Measurements from ENCODE around the gene SYPL2.
A peak's percentile ranks its signal among the peaks of the same experiment; 100 is the strongest.
"Not testable (repeated sequence)": the region's sequence is repeated elsewhere in the genome, so short reads cannot be mapped to it uniquely, and the experiment has no call there.

SYPL2 gene

GRCh38 chr1:109467301-109467777 is 993 bp downstream of the SYPL2 start:
- Histone ChIP-seq H3K36me3 (ENCODE audit: control insufficient read depth, insufficient read depth, low read length) (no peaks in the 10 kb centered on the region), H3K4me1 (ENCODE audit: control insufficient read depth, low read depth, low read length) (no peaks in the 10 kb centered on the region), H2BK120ac (ENCODE audit: low read depth, low read length) (no peak overlapping the region), H2BK5ac (ENCODE audit: low read length) (no peak overlapping the region), H3K4me3 (ENCODE audit: low read length) (no peak overlapping the region), H3K23ac (ENCODE audit: low read length) (no peak overlapping the region), H3K27me3 (ENCODE audit: insufficient read depth, low read length, poor library complexity) (peaks cover 23% of the 10 kb centered on the region), H3K18ac (ENCODE audit: low read length) (no peak overlapping the region), H2AK5ac (ENCODE audit: low read length) (no peak overlapping the region), H3K4ac (ENCODE audit: low read depth, low read length) (no peak overlapping the region), H4K5ac (ENCODE audit: low read length) (no peak overlapping the region), H3K79me1 (ENCODE audit: low read length) (no peaks in the 10 kb centered on the region), H4K8ac (ENCODE audit: low read depth, low read length) (no peak overlapping the region), H3K56ac (ENCODE audit: low read length) (peak overlapping the region; percentile 34), H3K9ac (ENCODE audit: low read length) (no peak overlapping the region), H2BK15ac (replicated peaks; ENCODE audit: low read depth) (no peak overlapping the region), H3K27ac (ENCODE audit: low read depth, low read length) (no peak overlapping the region), H3K79me2 (ENCODE audit: control insufficient read depth, insufficient read depth, low read length) (no peaks in the 10 kb centered on the region), H3K4me2 (ENCODE audit: low read length) (peak overlapping the region; percentile 38)
- DNase-seq: no peak
- WGBS (ENCODE audit: extremely low coverage, insufficient coverage, low lambda C conversion rate): no CpG with 5 or more reads among the region's 23 CpGs

- no peak overlapping the region for H2BK120ac ChIP-seq (ENCODE audit: low read depth, low read length)
- peaks cover 23% of the 10 kb centered on the region for H3K27me3 ChIP-seq (ENCODE audit: insufficient read depth, low read length, poor library complexity)
- H3K79me2 ChIP-seq (ENCODE audit: control insufficient read depth, insufficient read depth, low read length): no peaks in the 10 kb centered on the region
- H3K18ac ChIP-seq (ENCODE audit: low read length): no peak overlapping the region
- no peaks in the 10 kb centered on the region for H3K36me3 ChIP-seq (ENCODE audit: control insufficient read depth, insufficient read depth, low read length)
- no peak for DNase-seq
- H3K56ac ChIP-seq (ENCODE audit: low read length): no peak overlapping the region
- H3K79me1 ChIP-seq (ENCODE audit: low read length): no peaks in the 10 kb centered on the region
- no peak overlapping the region for H3K4me2 ChIP-seq (ENCODE audit: low read length)
- no peak overlapping the region for H2BK5ac ChIP-seq (ENCODE audit: low read length)
- H4K5ac ChIP-seq (ENCODE audit: low read length): no peak overlapping the region
- no peak overlapping the region for H4K8ac ChIP-seq (ENCODE audit: low read depth, low read length)
- H2AK5ac ChIP-seq (ENCODE audit: low read length): no peak overlapping the region
- no CpG with 5 or more reads among the region's 1 CpG for WGBS (ENCODE audit: extremely low coverage, insufficient coverage, low lambda C conversion rate)
- H3K27ac ChIP-seq (ENCODE audit: low read depth, low read length): no peak overlapping the region
- no peak overlapping the region for H3K23ac ChIP-seq (ENCODE audit: low read length)
- H3K4ac ChIP-seq (ENCODE audit: low read depth, low read length): no peak overlapping the region
- H3K4me1 ChIP-seq (ENCODE audit: control insufficient read depth, low read depth, low read length): no peaks in the 10 kb centered on the region
- no peak overlapping the region for H3K4me3 ChIP-seq (ENCODE audit: low read length)
- H3K9ac ChIP-seq (ENCODE audit: low read length): no peak overlapping the region
- no peak overlapping the region for H2BK15ac ChIP-seq (replicated peaks; ENCODE audit: low read depth)
Measured at GRCh38 chr1:109468061-109468460, 1.7 kb downstream of the SYPL2 start.

- no peak overlapping the region for H4K5ac ChIP-seq (ENCODE audit: low read length)
- no peaks in the 10 kb centered on the region for H3K79me2 ChIP-seq (ENCODE audit: control insufficient read depth, insufficient read depth, low read length)
- H2BK5ac ChIP-seq (ENCODE audit: low read length): no peak overlapping the region
- WGBS (ENCODE audit: extremely low coverage, insufficient coverage, low lambda C conversion rate): no CpG with 5 or more reads among the region's 2 CpGs
- H3K23ac ChIP-seq (ENCODE audit: low read length): no peak overlapping the region
- H3K4ac ChIP-seq (ENCODE audit: low read depth, low read length): no peak overlapping the region
- H3K27ac ChIP-seq (ENCODE audit: low read depth, low read length): no peak overlapping the region
- no peak for DNase-seq
- no peaks in the 10 kb centered on the region for H3K79me1 ChIP-seq (ENCODE audit: low read length)
- H2BK15ac ChIP-seq (replicated peaks; ENCODE audit: low read depth): no peak overlapping the region
- H3K27me3 ChIP-seq (ENCODE audit: insufficient read depth, low read length, poor library complexity): peaks cover 23% of the 10 kb centered on the region
- no peak overlapping the region for H2AK5ac ChIP-seq (ENCODE audit: low read length)
- no peak overlapping the region for H3K9ac ChIP-seq (ENCODE audit: low read length)
- no peaks in the 10 kb centered on the region for H3K4me1 ChIP-seq (ENCODE audit: control insufficient read depth, low read depth, low read length)
- H3K4me2 ChIP-seq (ENCODE audit: low read length): no peak overlapping the region
- no peak overlapping the region for H3K56ac ChIP-seq (ENCODE audit: low read length)
- no peak overlapping the region for H4K8ac ChIP-seq (ENCODE audit: low read depth, low read length)
- H3K4me3 ChIP-seq (ENCODE audit: low read length): no peak overlapping the region
- H3K18ac ChIP-seq (ENCODE audit: low read length): no peak overlapping the region
- no peak overlapping the region for H2BK120ac ChIP-seq (ENCODE audit: low read depth, low read length)
- H3K36me3 ChIP-seq (ENCODE audit: control insufficient read depth, insufficient read depth, low read length): no peaks in the 10 kb centered on the region
Measured at GRCh38 chr1:109468903-109469302, 2.6 kb downstream of the SYPL2 start.

- H4K5ac ChIP-seq (ENCODE audit: low read length): no peak overlapping the region
- H3K56ac ChIP-seq (ENCODE audit: low read length): no peak overlapping the region
- H3K27me3 ChIP-seq (ENCODE audit: insufficient read depth, low read length, poor library complexity): peaks cover 18% of the 10 kb centered on the region
- no peaks in the 10 kb centered on the region for H3K4me1 ChIP-seq (ENCODE audit: control insufficient read depth, low read depth, low read length)
- no peaks in the 10 kb centered on the region for H3K36me3 ChIP-seq (ENCODE audit: control insufficient read depth, insufficient read depth, low read length)
- H3K79me2 ChIP-seq (ENCODE audit: control insufficient read depth, insufficient read depth, low read length): no peaks in the 10 kb centered on the region
- H2AK5ac ChIP-seq (ENCODE audit: low read length): no peak overlapping the region
- H3K27ac ChIP-seq (ENCODE audit: low read depth, low read length): no peak overlapping the region
- no peak for DNase-seq
- no peak overlapping the region for H3K18ac ChIP-seq (ENCODE audit: low read length)
- WGBS (ENCODE audit: extremely low coverage, insufficient coverage, low lambda C conversion rate): no CpG with 5 or more reads among the region's 6 CpGs
- no peak overlapping the region for H3K23ac ChIP-seq (ENCODE audit: low read length)
- no peak overlapping the region for H3K4me3 ChIP-seq (ENCODE audit: low read length)
- H2BK5ac ChIP-seq (ENCODE audit: low read length): no peak overlapping the region
- no peak overlapping the region for H2BK15ac ChIP-seq (replicated peaks; ENCODE audit: low read depth)
- H3K9ac ChIP-seq (ENCODE audit: low read length): no peak overlapping the region
- H3K4ac ChIP-seq (ENCODE audit: low read depth, low read length): no peak overlapping the region
- no peaks in the 10 kb centered on the region for H3K79me1 ChIP-seq (ENCODE audit: low read length)
- no peak overlapping the region for H2BK120ac ChIP-seq (ENCODE audit: low read depth, low read length)
- H4K8ac ChIP-seq (ENCODE audit: low read depth, low read length): no peak overlapping the region
- no peak overlapping the region for H3K4me2 ChIP-seq (ENCODE audit: low read length)
Measured at GRCh38 chr1:109470245-109470644, 3.9 kb downstream of the SYPL2 start.

GRCh38 chr1:109472779-109473178 is 6.4 kb downstream of the SYPL2 start:
- Histone ChIP-seq H3K23ac (ENCODE audit: low read length) (no peak overlapping the region), H2AK5ac (ENCODE audit: low read length) (no peak overlapping the region), H3K79me2 (ENCODE audit: control insufficient read depth, insufficient read depth, low read length) (no peaks in the 10 kb centered on the region), H2BK5ac (ENCODE audit: low read length) (no peak overlapping the region), H3K18ac (ENCODE audit: low read length) (no peak overlapping the region), H3K4me1 (ENCODE audit: control insufficient read depth, low read depth, low read length) (no peaks in the 10 kb centered on the region), H3K9ac (ENCODE audit: low read length) (no peak overlapping the region), H4K8ac (ENCODE audit: low read depth, low read length) (no peak overlapping the region), H3K36me3 (ENCODE audit: control insufficient read depth, insufficient read depth, low read length) (no peaks in the 10 kb centered on the region), H3K4me2 (ENCODE audit: low read length) (no peak overlapping the region), H3K56ac (ENCODE audit: low read length) (no peak overlapping the region), H3K27ac (ENCODE audit: low read depth, low read length) (no peak overlapping the region), H3K27me3 (ENCODE audit: insufficient read depth, low read length, poor library complexity) (peaks cover 5% of the 10 kb centered on the region), H3K4me3 (ENCODE audit: low read length) (no peak overlapping the region), H3K4ac (ENCODE audit: low read depth, low read length) (no peak overlapping the region), H3K79me1 (ENCODE audit: low read length) (no peaks in the 10 kb centered on the region), H2BK120ac (ENCODE audit: low read depth, low read length) (no peak overlapping the region), H4K5ac (ENCODE audit: low read length) (no peak overlapping the region), H2BK15ac (replicated peaks; ENCODE audit: low read depth) (no peak overlapping the region)
- WGBS (ENCODE audit: extremely low coverage, insufficient coverage, low lambda C conversion rate): no CpG with 5 or more reads among the region's 3 CpGs
- no peak for DNase-seq

- H2AK5ac ChIP-seq (ENCODE audit: low read length); DNase-seq; H3K56ac ChIP-seq (ENCODE audit: low read length); H2BK120ac ChIP-seq (ENCODE audit: low read depth, low read length); H3K79me2 ChIP-seq (ENCODE audit: control insufficient read depth, insufficient read depth, low read length); H2BK15ac ChIP-seq (replicated peaks; ENCODE audit: low read depth); H3K27me3 ChIP-seq (ENCODE audit: insufficient read depth, low read length, poor library complexity); H4K8ac ChIP-seq (ENCODE audit: low read depth, low read length); H3K27ac ChIP-seq (ENCODE audit: low read depth, low read length); H3K23ac ChIP-seq (ENCODE audit: low read length); H3K4me1 ChIP-seq (ENCODE audit: control insufficient read depth, low read depth, low read length); H3K4me2 ChIP-seq (ENCODE audit: low read length); H3K18ac ChIP-seq (ENCODE audit: low read length); H3K4me3 ChIP-seq (ENCODE audit: low read length); H3K4ac ChIP-seq (ENCODE audit: low read depth, low read length); H2BK5ac ChIP-seq (ENCODE audit: low read length); H3K79me1 ChIP-seq (ENCODE audit: low read length); H4K5ac ChIP-seq (ENCODE audit: low read length); H3K9ac ChIP-seq (ENCODE audit: low read length); H3K36me3 ChIP-seq (ENCODE audit: control insufficient read depth, insufficient read depth, low read length): not testable (repeated sequence)
- no CpG with 5 or more reads among the region's 12 CpGs for WGBS (ENCODE audit: extremely low coverage, insufficient coverage, low lambda C conversion rate)
Measured at GRCh38 chr1:109473284-109474057, 7.1 kb downstream of the SYPL2 start.
